Activated CD4-positive, CD25-positive, alpha-beta regulatory T cell treated with anti-CD3 and anti-CD28 coated beads, Interleukin-2, amount 50 U/mL, for 72 hours (primary cell): Measurements from ENCODE around the gene DMBT1.
"Not testable (repeated sequence)": the region's sequence is repeated elsewhere in the genome, so short reads cannot be mapped to it uniquely, and the experiment has no call there.

Experiments used
- DNase-seq: peaks from one replicate; pipeline ENCODE4 v3.0.0; 2021

Gene DMBT1

GRCh38 chr10:122549636-122550035, 10.9 kb upstream of the DMBT1 start:
- DNase-seq = no peak

- DNase-seq = no peak
These were observed 10.1 kb upstream of the DMBT1 start for GRCh38 chr10:122550427-122550826.

- no peak for DNase-seq
These were observed 9.6 kb upstream of the DMBT1 start for GRCh38 chr10:122550983-122551382.

- DNase-seq = no peak
These were observed 9.1 kb upstream of the DMBT1 start for GRCh38 chr10:122551450-122551849.

- no peak for DNase-seq
These were observed 7.2 kb upstream of the DMBT1 start for GRCh38 chr10:122553341-122553740.

GRCh38 chr10:122554131-122555036, 6.2 kb upstream of the DMBT1 start:
- no peak for DNase-seq

- DNase-seq = no peak
These were observed 5.1 kb upstream of the DMBT1 start for GRCh38 chr10:122555442-122555841.

- DNase-seq = no peak
These were observed 3.0 kb upstream of the DMBT1 start for GRCh38 chr10:122557516-122557915.

- no peak for DNase-seq
These were observed 2.1 kb upstream of the DMBT1 start for GRCh38 chr10:122558452-122558851.

GRCh38 chr10:122559228-122559627, 1.3 kb upstream of the DMBT1 start:
- no peak for DNase-seq

GRCh38 chr10:122561212-122561611, 658 bp downstream of the DMBT1 start:
- DNase-seq = no peak

- no peak for DNase-seq
These were observed 1.2 kb downstream of the DMBT1 start for GRCh38 chr10:122561792-122562191.

- DNase-seq = no peak
These were observed 4.4 kb downstream of the DMBT1 start for GRCh38 chr10:122564980-122565379.

GRCh38 chr10:122565766-122566206, 5.2 kb downstream of the DMBT1 start:
- DNase-seq = peak; percentile 64

- DNase-seq = no peak
These were observed 6.1 kb downstream of the DMBT1 start for GRCh38 chr10:122566632-122567031.

GRCh38 chr10:122567056-122567660, 6.6 kb downstream of the DMBT1 start:
- peak; percentile 49 for DNase-seq

- no peak for DNase-seq
These were observed 8.0 kb downstream of the DMBT1 start for GRCh38 chr10:122568551-122568950.

- DNase-seq = no peak
These were observed 10.4 kb downstream of the DMBT1 start for GRCh38 chr10:122570920-122571319.

- DNase-seq = no peak
These were observed 11.3 kb downstream of the DMBT1 start for GRCh38 chr10:122571892-122572291.

- DNase-seq = no peak
These were observed 15.2 kb downstream of the DMBT1 start for GRCh38 chr10:122575776-122576175.

- no peak for DNase-seq
These were observed 15.7 kb downstream of the DMBT1 start for GRCh38 chr10:122576291-122576690.

GRCh38 chr10:122577311-122577885, 16.8 kb downstream of the DMBT1 start:
- no peak for DNase-seq

- not testable (repeated sequence) for DNase-seq
These were observed 25.5 kb downstream of the DMBT1 start for GRCh38 chr10:122586070-122586469.
